Urinary bladder (tissue), 4 donors: ENCODE data around the gene YWHAH. TPM values are rescaled to one million over a fixed set of nuclear protein-coding genes. Genes with fewer than 3 reads are reported as not detected.
"Not testable (repeated sequence)": the region's sequence is repeated elsewhere in the genome, so short reads cannot be mapped to it uniquely, and the experiment has no call there.

Experiments
- DNase-seq: peaks from one replicate; pipeline ENCODE4 v3.0.0-alpha.2; 2015; ENCODE audit errors: extremely low spot score
- H3K27ac ChIP-seq: one replicate; pipeline ENCODE4 v1.5.1; 2013; ENCODE audit warnings: low read depth, mild to moderate bottlenecking, moderate library complexity
- H3K36me3 ChIP-seq: one replicate; pipeline ENCODE4 v1.6.1; 2013; ENCODE audit warnings: mild to moderate bottlenecking, moderate library complexity; ENCODE audit not compliant: insufficient read depth
- H3K4me1 ChIP-seq: one replicate; pipeline ENCODE4 v1.6.1; 2013; ENCODE audit warnings: mild to moderate bottlenecking, moderate library complexity; ENCODE audit not compliant: insufficient read depth
- H3K4me3 ChIP-seq: one replicate; pipeline ENCODE4 v1.5.1; 2013; ENCODE audit warnings: low read depth, low read length
- WGBS: extraction: QIAGEN DNeasy Blood & Tissue Kit; methylation state at CpG from one replicate; pipeline ENCODE4 v1.1.7; 2013; 5-methylcytosine and 5-hydroxymethylcytosine counted together
- polyA plus RNA-seq: library from polyadenylated mRNA; stranded (reverse); fragments of 200-250 nt; gene quantifications from one replicate; pipeline ENCODE4 v1.2.3, GENCODE V29; 2013
- total RNA-seq: library from RNA; depleted of rRNA; stranded (reverse); fragments of >200 nt; gene quantifications from one replicate; pipeline ENCODE4 v1.2.3, GENCODE V29; 2014
- donor health status: healthy with polysubstance abuse.
- donor health status: healthy.

YWHAH gene
- total and polyA plus RNA-seq, 2 donors: 66.2 to 119 TPM

- WGBS: 79% methylated on average over 12 of the region's 12 CpGs
- DNase-seq: no peak
- Histone ChIP-seq H3K27ac (no peak overlapping the region), H3K4me3 (no peak overlapping the region), H3K4me1 (no peaks in the 10 kb centered on the region), H3K36me3 (no peaks in the 10 kb centered on the region)
Observed at GRCh38 chr22:31962387-31963125, 18.2 kb downstream of the YWHAH start.

- WGBS: 92% methylated on average over 9 of the region's 9 CpGs
- no peak for DNase-seq
- Histone ChIP-seq H3K36me3 (no peaks in the 10 kb centered on the region), H3K27ac (no peak overlapping the region), H3K4me1 (no peaks in the 10 kb centered on the region), H3K4me3 (no peak overlapping the region)
Observed at GRCh38 chr22:31968022-31968421, 23.7 kb downstream of the YWHAH start.

GRCh38 chr22:31969789-31970489 is 25.6 kb downstream of the YWHAH start:
- no peaks in the 10 kb centered on the region for H3K4me1 ChIP-seq
- H3K27ac ChIP-seq: no peak overlapping the region
- no peak for DNase-seq
- H3K4me3 ChIP-seq: peak overlapping the region; percentile 30
- WGBS: 35% methylated on average over 19 of the region's 19 CpGs
- H3K36me3 ChIP-seq: no peaks in the 10 kb centered on the region

GRCh38 chr22:31970490-31971444 is 26.4 kb downstream of the YWHAH start:
- peak overlapping the region; percentile 30 for H3K4me3 ChIP-seq
- H3K36me3 ChIP-seq: no peaks in the 10 kb centered on the region
- H3K27ac ChIP-seq: no peak overlapping the region
- no peaks in the 10 kb centered on the region for H3K4me1 ChIP-seq
- WGBS: 16% methylated on average over 55 of the region's 55 CpGs
- peak; percentile 49 for DNase-seq

DNA sequence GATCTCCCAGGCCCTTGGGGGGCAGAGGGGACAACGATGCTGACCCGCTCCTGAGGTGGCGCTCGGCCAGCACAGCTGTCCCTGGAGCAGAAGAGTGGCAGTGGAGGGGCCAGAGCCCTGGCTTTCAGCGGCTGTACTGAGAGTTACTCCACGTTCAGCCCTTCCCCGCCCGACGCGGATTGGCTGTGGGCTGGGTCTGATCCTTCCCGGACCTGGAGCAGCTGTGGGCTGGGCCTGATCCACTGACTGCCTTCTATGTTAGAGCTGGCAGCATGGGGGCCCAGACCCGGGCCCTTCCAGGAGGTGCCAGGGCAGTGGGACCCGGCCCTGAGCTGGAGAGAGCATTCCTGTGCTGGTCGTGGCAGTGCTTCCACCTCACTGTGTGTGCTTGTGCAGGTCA is 27.8 kb downstream of the YWHAH start:
- Histone ChIP-seq H3K27ac (no peak overlapping the region), H3K36me3 (no peaks in the 10 kb centered on the region), H3K4me3 (no peak overlapping the region), H3K4me1 (no peaks in the 10 kb centered on the region)
- 67% methylated on average over 14 of the region's 14 CpGs for WGBS
- no peak for DNase-seq

- Histone ChIP-seq H3K36me3 (no peaks in the 10 kb centered on the region), H3K27ac (no peak overlapping the region), H3K4me3 (no peak overlapping the region), H3K4me1 (no peaks in the 10 kb centered on the region)
- DNase-seq: no peak
- WGBS: 67% methylated on average over 5 of the region's 5 CpGs
Observed at GRCh38 chr22:31973739-31974138, 29.4 kb downstream of the YWHAH start.

DNA sequence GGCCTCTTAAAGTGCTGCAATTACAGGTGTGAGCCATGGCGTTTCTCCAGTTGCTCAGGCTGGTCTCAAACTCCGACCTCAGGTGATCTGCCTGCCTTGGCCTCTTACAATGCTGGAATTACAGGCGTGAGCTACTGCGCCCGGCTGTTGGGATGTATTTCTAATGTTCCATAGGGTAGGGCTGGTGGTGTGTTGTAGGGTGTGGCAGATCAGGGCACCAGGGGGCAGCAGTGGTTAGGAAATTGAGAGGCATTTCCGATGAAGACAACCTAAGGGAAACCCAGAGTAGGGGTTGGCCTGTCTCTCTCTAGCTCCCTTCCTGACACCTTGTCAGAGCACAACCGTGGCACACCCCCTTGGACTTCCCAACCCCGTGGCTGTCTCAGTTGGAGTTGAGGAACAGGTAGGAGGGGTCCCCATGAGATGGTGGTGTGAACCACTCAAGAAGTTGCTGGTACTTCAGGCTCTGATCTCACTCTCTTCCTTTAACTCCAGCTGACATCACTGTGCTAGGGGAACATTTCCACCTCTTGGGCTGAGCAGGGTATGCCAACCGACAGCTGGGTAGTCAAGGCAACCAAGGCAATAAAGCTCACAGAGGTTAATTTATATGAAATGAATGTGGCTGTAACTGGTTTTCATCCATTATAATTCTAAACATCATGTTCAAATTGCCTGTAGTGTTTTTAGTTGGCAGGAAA is 33.0 kb downstream of the YWHAH start:
- no peaks in the 10 kb centered on the region for H3K36me3 ChIP-seq
- peak; percentile 36 for DNase-seq
- H3K4me3 ChIP-seq: no peak overlapping the region
- H3K4me1 ChIP-seq: no peaks in the 10 kb centered on the region
- H3K27ac ChIP-seq: no peak overlapping the region
- WGBS: 13% methylated on average over 9 of the region's 9 CpGs

DNA sequence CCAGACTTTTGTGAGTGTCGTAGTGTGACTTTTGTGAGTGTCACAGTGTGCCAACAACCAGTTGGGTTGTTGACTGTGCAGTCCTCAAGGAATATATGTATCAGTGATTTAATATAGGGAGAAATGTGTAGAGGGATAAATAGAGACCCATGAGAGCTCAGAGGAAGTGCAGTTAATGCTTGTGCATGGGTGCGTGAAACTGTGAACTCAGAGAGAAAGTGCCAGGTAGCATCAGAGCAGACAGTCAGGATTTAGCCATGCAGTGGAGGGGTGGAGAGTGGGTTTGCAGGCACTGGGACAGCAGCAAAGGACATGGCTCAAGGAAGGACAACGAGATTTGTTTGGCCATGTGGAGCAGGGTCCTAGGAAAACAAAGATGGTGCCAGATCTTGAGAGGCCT is 33.6 kb downstream of the YWHAH start:
- no peak for DNase-seq
- WGBS: 85% methylated on average over 3 of the region's 3 CpGs
- H3K4me1 ChIP-seq: no peaks in the 10 kb centered on the region
- H3K4me3 ChIP-seq: no peak overlapping the region
- H3K27ac ChIP-seq: no peak overlapping the region
- H3K36me3 ChIP-seq: no peaks in the 10 kb centered on the region

DNA sequence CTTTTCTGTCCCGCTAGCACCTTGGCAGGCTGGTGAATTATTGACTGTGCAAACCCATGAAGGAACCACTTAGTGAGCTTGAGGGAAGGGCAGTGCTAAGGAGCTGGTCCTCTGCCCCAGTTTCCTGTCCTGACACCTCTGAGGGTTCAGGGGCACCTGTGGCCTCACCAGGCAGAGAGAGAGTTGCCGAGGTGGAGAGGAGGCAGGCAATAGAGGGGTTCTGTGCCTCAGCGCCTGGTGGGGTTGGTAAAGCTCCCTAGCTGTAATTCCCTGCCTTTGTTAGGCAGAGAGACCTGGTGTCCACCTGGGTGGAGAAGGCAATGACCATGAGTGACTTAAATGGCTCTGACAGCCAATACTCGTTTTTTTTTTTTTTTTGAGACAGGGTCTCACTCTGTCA is 36.3 kb downstream of the YWHAH start:
- H3K27ac ChIP-seq: no peak overlapping the region
- 68% methylated on average over 4 of the region's 4 CpGs for WGBS
- no peak overlapping the region for H3K4me3 ChIP-seq
- no peaks in the 10 kb centered on the region for H3K36me3 ChIP-seq
- H3K4me1 ChIP-seq: no peaks in the 10 kb centered on the region
- DNase-seq: no peak

DNA sequence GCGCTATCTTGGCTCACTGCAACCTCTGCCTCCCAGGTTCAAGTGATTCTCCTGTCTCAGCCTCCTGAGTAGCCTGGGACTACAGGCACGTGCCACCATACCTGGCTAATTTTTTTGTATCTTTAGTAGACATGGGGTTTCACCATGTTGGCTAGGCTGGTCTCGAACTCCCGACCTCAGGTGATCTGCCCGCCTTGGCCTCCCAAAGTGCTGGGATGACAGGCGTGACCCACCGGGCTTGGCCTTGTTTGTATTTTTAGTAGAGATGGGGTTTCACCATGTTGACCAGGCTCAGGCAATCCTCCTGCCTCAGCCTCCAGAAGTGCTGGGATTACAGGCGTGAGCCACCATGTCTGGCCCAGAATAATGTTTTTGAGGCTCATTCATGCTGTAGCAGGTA is 37.6 kb downstream of the YWHAH start:
- not testable (repeated sequence) for H3K36me3 ChIP-seq, DNase-seq, H3K4me1 ChIP-seq, H3K4me3 ChIP-seq, H3K27ac ChIP-seq
- WGBS: 89% methylated on average over 8 of the region's 8 CpGs

DNA sequence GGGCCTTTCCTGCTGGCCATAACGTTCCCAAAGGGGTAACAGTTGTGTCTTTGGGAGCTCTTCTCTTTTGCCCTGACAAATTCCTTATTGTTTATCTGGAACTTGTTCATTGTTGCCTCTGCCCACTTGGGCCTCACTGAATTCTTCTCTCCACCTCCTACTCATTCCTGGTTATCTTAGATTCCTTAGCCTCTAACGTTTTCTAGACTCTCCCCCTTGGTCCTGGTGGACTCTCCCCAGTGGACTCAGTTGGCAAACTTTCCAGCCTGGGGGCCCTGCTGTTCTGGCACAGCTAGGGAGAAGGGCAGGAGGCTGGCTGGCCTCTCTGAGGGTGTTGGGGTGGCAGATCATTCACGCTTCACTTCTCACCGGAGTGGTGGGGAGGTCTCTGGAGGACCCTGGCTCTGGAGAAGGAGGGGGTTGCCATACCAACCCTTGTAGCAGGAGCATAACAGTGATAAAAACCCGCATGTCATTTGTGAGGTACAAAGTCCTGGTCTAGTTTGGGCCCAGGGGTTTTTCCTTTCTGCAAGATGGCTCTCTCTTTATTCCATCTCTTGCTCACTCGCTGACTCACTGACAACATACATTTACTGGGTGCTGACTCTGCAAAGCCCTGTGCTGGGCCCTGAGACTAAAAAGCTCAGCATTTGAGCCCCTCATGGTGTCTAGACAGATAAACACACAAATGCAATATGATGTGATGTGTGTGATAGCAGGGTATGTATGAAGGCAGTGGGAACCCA is 39.7 kb downstream of the YWHAH start:
- Histone ChIP-seq H3K4me3 (no peak overlapping the region), H3K27ac (no peak overlapping the region), H3K4me1 (no peaks in the 10 kb centered on the region), H3K36me3 (no peaks in the 10 kb centered on the region)
- WGBS: 58% methylated on average over 6 of the region's 6 CpGs
- no peak for DNase-seq

DNA sequence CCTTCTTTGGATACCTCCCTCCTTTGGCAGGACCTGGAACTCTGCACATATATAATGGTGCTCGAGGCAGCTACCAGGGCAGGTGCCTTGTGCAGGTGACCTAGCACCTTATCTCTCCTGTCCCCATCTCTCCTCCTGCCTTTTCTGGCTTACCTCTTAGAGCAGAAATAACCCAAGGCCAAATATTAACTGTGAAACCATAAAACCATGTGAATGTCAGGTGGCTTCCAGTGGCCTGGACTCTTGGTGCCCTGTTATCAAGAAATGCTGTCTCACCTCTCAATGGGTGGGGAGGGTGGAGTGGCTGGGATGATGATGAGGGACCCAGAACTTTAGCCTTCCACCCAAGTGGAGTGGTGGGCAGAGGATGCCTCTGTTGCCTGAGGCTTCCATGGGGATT is 42.9 kb downstream of the YWHAH start:
- Histone ChIP-seq H3K36me3 (no peaks in the 10 kb centered on the region), H3K27ac (no peak overlapping the region), H3K4me3 (no peak overlapping the region), H3K4me1 (no peaks in the 10 kb centered on the region)
- WGBS: 81% methylated on average over 1 of the region's 1 CpG
- no peak for DNase-seq
